Measurements from ENCODE around the gene SNX19. TPM values are rescaled to one million over a fixed set of nuclear protein-coding genes. Genes with fewer than 3 reads are reported as not detected.

SNX19 gene
- total RNA-seq, 1 experiment from 2014 or later: 34.4 TPM

GRCh38 chr11:130899106-130899505 lies 17.2 kb downstream of the SNX19 start:
- no peak overlapping the region for H3K56ac ChIP-seq (ENCODE audit: insufficient read length, low read depth, low read length)
- H3K18ac ChIP-seq (ENCODE audit: insufficient read length, low read depth, low read length): no peak overlapping the region
- H2BK15ac ChIP-seq (ENCODE audit: low read depth, low read length): no peak overlapping the region
- H3K4me1 ChIP-seq (ENCODE audit: insufficient read depth, low read length): no peaks in the 10 kb centered on the region
- H3K4me2 ChIP-seq (ENCODE audit: insufficient read depth, insufficient read length, low read length): no peak overlapping the region
- no peak overlapping the region for H2BK12ac ChIP-seq (ENCODE audit: insufficient read length, low read depth, low read length)
- H4K8ac ChIP-seq (replicated peaks; ENCODE audit: insufficient read length, low read depth, low read length): no peak overlapping the region
- H2BK5ac ChIP-seq (ENCODE audit: insufficient read length, low read length): no peak overlapping the region
- no peaks in the 10 kb centered on the region for H3K79me2 ChIP-seq (ENCODE audit: insufficient read depth, low read length)
- no peaks in the 10 kb centered on the region for H3K79me1 ChIP-seq (ENCODE audit: insufficient read depth, low read depth, low read length, poor library complexity, severe bottlenecking)
- TF ChIP-seq CTCF (conservative IDR thresholded peaks at IDR 0.05): no peak
- H3K4ac ChIP-seq (ENCODE audit: low read depth, low read length): no peak overlapping the region
- no peaks in the 10 kb centered on the region for H4K20me1 ChIP-seq (ENCODE audit: control insufficient read depth, insufficient read depth, insufficient read length)
- H2AK5ac ChIP-seq (ENCODE audit: insufficient read length, low read length): no peak overlapping the region
- no peak overlapping the region for H3T11ph ChIP-seq (ENCODE audit: low read length)
- no peaks in the 10 kb centered on the region; the same call in 1 of the 2 replicates for H3K27me3 ChIP-seq (ENCODE audit: insufficient read depth, low read length)
- H3K23ac ChIP-seq (ENCODE audit: insufficient read length, low read depth, low read length): no peak overlapping the region
- Mint-ChIP-seq H3K36me3 (ENCODE audit: insufficient read depth in 1 of 3, low read depth in 3 of 3) (peaks cover 9 to 73% (median 58%) of the 10 kb centered on the region in 3 experiments; a peak in 6 of 7 replicates), H3K4me1 (peaks cover 2 to 3% of the 10 kb centered on the region in 2 experiments), H3K9me3 (no peaks in the 10 kb centered on the region), H3K27me3 (ENCODE audit: low read depth) (no peaks in the 10 kb centered on the region), H3K4me3 (no peak overlapping the region), H3K27ac (no peak overlapping the region)
- H2BK120ac ChIP-seq (ENCODE audit: low read depth, low read length, poor library complexity, severe bottlenecking): no peak overlapping the region
- no peak for DNase-seq
- no CpG with 5 or more reads among the region's 4 CpGs for WGBS (ENCODE audit: extremely low coverage, insufficient read length, low lambda C conversion rate)
- no peak overlapping the region for H3K9ac ChIP-seq (ENCODE audit: extremely low read depth, insufficient read length, low read length)
- H2BK20ac ChIP-seq (ENCODE audit: low read depth, low read length, poor library complexity, severe bottlenecking): no peak overlapping the region
- H4K91ac ChIP-seq (ENCODE audit: insufficient read length, low read depth, low read length): no peak overlapping the region
- no peaks in the 10 kb centered on the region for H3K23me2 ChIP-seq (ENCODE audit: insufficient read length, low read depth, low read length, poor library complexity, severe bottlenecking)
- H3K9me3 ChIP-seq (ENCODE audit: control insufficient read depth, low read depth, low read length): no peaks in the 10 kb centered on the region
- H3K14ac ChIP-seq (ENCODE audit: insufficient read depth, low read length): no peak overlapping the region
- no peak overlapping the region for H4K5ac ChIP-seq (ENCODE audit: insufficient read length, low read depth, low read length)
- H2AFZ ChIP-seq (ENCODE audit: low read length): no peak overlapping the region
- no peak overlapping the region for H3K27ac ChIP-seq (ENCODE audit: insufficient read length, low read depth, low read length)

Data from H9 (cell line).